ENCODE data around the gene IQSEC3.

IQSEC3 gene

GRCh38 chr12:205026-205425 lies 138.5 kb downstream of the IQSEC3 start:
- no peak for TF ChIP-seq CTCF (IDR thresholded peaks at IDR 0.05)
- DNase-seq, result no peak
- H3K36me3 ChIP-seq, result no peaks in the 10 kb centered on the region
- intact Hi-C loops (cut with DNase I; ENCODE audit: low total_unique reads), result no loop called here
- peaks cover 0 to 13% (median 12%) of the 10 kb centered on the region in 4 donors for H3K4me1 ChIP-seq
- H3K4me3 ChIP-seq, result no peak overlapping the region
- no peak overlapping the region for H3K27ac ChIP-seq
- H3K27me3 ChIP-seq, result peaks cover 0 to 66% of the 10 kb centered on the region in 2 donors
- H3K9me3 ChIP-seq, result no peaks in the 10 kb centered on the region

- DNase-seq, result no peak
- H3K4me1 ChIP-seq, result peaks cover 0 to 13% (median 12%) of the 10 kb centered on the region in 4 donors
Measured at GRCh38 chr12:206746-207440, 140.3 kb downstream of the IQSEC3 start.

GRCh38 chr12:207804-208203 lies 141.2 kb downstream of the IQSEC3 start:
- Histone ChIP-seq H3K27me3 (peaks cover 0 to 82% of the 10 kb centered on the region in 2 donors), H3K36me3 (no peaks in the 10 kb centered on the region), H3K4me1 (peaks cover 0 to 15% (median 13%) of the 10 kb centered on the region in 4 donors), H3K4me3 (no peak overlapping the region), H3K9me3 (no peaks in the 10 kb centered on the region), H3K27ac (no peak overlapping the region)
- intact Hi-C loops (cut with DNase I; ENCODE audit: low total_unique reads), result no loop called here
- TF ChIP-seq CTCF (IDR thresholded peaks at IDR 0.05), result no peak
- no peak for DNase-seq

More at GRCh38 chr12:206746-207440, 140.3 kb downstream of the IQSEC3 start:
- intact Hi-C loops (cut with DNase I; ENCODE audit: low total_unique reads), result no loop called here
- H3K36me3 ChIP-seq, result no peaks in the 10 kb centered on the region
- no peak overlapping the region for H3K4me3 ChIP-seq
- no peak for TF ChIP-seq CTCF (IDR thresholded peaks at IDR 0.05)
- peaks cover 0 to 79% of the 10 kb centered on the region in 2 donors for H3K27me3 ChIP-seq
- no peak overlapping the region for H3K27ac ChIP-seq
- no peaks in the 10 kb centered on the region for H3K9me3 ChIP-seq

- no peak for TF ChIP-seq CTCF (IDR thresholded peaks at IDR 0.05)
- Histone ChIP-seq H3K9me3 (no peaks in the 10 kb centered on the region), H3K27me3 (peaks cover 0 to 83% of the 10 kb centered on the region in 2 donors), H3K36me3 (no peaks in the 10 kb centered on the region), H3K4me3 (no peak overlapping the region), H3K27ac (no peak overlapping the region), H3K4me1 (peaks cover 0 to 13% (median 6%) of the 10 kb centered on the region in 4 donors)
- intact Hi-C loops (cut with DNase I; ENCODE audit: low total_unique reads), result no loop called here
- DNase-seq, result no peak
Measured at GRCh38 chr12:208813-209212, 142.2 kb downstream of the IQSEC3 start.

GRCh38 chr12:209246-209645 lies 142.7 kb downstream of the IQSEC3 start:
- H3K27me3 ChIP-seq, result peaks cover 0 to 81% of the 10 kb centered on the region in 2 donors
- TF ChIP-seq CTCF (IDR thresholded peaks at IDR 0.05), result no peak
- peaks cover 0 to 9% (median 2%) of the 10 kb centered on the region in 4 donors for H3K4me1 ChIP-seq
- H3K36me3 ChIP-seq, result no peaks in the 10 kb centered on the region
- H3K4me3 ChIP-seq, result no peak overlapping the region
- no peak for DNase-seq
- no peak overlapping the region for H3K27ac ChIP-seq
- no peaks in the 10 kb centered on the region for H3K9me3 ChIP-seq
- intact Hi-C loops (cut with DNase I; ENCODE audit: low total_unique reads), result no loop called here

Data from tibial artery (tissue), 4 donors.